SW480 (cell line): ENCODE results near the gene SLC6A6.
"Not testable (repeated sequence)": the region's sequence is repeated elsewhere in the genome, so short reads cannot be mapped to it uniquely, and the experiment has no call there.

ENCODE experiments used
- DNase-seq: peaks from one replicate; pipeline ENCODE4 v3.0.0-alpha.2; 2016; ENCODE audit warnings: low spot score

SLC6A6 gene

DNA sequence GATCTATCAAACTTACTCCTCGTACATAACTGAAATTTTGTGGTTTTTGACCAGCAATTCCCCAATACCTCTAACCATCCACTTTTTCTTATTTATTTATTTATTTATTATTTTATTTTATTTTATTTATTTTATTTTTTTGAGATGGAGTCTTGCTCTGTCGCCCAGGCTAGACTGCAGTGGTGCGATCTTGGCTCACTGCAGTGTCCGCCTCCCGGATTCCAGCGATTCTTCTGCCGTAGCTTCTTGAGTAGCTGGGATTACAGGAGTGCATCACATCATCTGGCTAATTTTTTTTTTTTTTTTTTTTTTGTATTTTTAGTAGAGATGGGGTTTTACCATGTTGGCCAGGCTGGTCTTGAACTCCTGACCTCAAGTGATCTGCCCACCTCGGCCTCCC lies 35.3 kb downstream of the SLC6A6 start:
- DNase-seq, result not testable (repeated sequence)

DNA sequence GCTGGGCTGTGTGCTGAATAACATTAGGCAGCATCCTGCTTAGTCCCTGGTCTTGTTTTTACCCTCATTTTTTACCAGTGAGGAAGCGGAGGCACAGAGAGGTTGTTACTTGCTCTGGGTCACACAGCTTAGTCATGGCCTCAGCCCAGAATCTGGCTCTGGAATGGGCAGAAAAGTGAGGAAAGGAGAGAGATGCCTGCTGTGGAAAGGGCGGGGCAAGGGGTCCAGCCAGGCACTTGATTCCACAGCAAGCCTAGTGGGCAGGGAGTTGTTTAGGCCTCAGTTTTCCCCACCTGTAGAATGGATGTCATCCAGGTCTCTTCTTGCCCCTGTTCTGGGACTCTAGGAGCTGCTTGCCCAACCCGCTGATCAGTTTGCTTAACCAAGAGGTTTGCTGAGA lies 35.9 kb downstream of the SLC6A6 start:
- DNase-seq, result no peak

DNA sequence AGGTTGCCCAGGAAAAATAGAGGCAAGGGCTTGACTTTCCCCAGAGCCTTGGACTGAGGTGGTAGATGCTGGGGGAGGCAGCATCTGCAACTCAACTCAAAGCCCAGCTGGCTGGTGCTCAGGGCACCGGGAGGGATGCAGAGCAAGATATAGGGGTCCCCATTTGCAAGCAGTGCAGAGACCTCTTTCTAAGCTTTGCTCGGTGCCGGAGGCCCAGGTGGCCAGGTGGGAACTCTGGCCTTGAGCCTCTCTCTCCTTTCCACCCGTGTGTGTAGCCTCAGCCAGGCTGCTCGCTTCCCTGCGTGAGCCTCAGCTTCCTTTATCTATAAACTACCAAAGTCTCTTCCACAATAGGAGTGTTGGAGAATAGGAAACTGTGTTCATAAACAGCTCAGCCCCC lies 36.5 kb downstream of the SLC6A6 start:
- DNase-seq, result no peak

DNA sequence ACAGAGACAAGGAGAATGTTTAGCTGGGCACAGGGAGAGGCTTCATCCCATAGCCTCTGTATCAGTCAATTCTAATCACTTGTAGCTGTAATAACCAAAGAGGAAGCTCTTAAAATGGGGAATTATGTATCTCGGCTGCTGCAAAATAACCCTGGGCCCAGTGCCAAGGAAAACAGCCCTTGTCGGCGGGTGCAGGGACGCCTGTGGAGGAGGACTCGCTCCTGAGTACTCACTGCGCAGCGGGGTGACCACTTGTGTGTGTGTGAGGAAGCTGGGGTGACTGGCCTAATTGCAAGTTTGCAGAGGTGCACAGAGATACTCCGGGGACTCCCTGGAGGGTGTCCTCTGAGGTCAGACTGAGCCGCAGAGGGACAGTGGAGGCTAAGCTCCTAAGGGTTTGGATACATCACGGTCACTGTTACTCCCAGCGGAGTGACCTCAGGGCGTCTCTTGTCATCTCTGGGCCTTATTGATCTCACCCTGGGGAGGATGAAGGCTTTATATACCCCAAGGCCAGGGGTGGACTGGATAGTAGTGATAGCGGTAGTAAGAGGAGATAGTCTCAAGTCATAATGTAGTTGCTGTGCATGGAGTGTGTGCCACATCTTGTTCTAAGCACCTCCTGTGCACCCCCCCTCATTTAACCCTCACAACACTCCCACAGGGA lies 37.2 kb downstream of the SLC6A6 start:
- no peak for DNase-seq

DNA sequence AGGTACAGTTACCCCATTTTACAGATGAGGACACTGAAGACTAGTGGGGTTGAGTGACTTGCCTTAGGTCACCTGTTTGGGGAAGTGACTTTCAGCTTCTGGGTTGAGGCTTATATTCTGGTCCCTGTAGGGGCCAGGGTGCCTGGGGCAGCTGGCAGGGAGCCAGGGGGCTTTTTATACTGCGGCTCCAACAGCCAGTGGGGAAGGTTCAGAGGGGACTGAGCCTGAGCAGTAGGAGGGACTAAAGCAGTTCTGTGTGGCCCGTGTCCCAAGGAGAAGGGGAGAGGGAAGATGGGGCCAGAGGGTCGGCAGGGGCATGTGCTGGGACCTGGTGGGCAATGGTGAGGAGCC lies 37.7 kb downstream of the SLC6A6 start:
- no peak for DNase-seq

DNA sequence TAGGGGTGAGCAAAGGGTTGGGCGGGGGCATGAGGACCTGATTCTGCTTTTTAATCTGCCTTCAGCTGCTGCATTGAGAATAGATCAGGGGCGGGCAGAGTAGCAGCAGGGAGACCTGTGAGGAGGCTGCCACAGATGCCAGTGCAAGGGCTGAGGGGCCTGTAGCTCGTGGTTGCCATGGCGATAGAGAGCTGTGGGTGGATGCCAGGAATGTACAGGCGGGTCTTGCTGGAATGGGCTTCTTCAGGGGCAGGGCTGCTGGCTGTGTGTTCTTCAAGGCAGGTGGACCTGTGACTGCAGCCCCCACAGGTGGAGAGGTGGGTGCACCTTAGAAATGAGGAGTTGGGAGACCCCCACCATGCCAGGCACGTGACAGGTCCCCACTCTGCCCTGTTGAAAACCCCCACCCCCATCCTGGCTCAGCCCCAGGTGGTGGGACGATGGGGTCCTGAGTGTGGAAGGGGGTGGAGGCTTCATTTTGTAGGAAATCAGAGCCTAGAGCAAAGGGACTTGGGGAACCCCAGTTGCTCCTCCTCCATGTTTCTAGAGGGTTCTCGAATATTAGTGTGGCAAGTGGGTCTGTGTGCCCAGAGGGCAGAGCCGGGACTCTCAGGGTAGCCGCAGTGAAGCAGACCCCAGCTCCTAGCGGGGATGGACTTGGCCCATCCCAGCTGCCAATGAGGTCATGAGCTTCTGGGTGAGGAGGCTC lies 38.3 kb downstream of the SLC6A6 start:
- peak; percentile 22 for DNase-seq

DNA sequence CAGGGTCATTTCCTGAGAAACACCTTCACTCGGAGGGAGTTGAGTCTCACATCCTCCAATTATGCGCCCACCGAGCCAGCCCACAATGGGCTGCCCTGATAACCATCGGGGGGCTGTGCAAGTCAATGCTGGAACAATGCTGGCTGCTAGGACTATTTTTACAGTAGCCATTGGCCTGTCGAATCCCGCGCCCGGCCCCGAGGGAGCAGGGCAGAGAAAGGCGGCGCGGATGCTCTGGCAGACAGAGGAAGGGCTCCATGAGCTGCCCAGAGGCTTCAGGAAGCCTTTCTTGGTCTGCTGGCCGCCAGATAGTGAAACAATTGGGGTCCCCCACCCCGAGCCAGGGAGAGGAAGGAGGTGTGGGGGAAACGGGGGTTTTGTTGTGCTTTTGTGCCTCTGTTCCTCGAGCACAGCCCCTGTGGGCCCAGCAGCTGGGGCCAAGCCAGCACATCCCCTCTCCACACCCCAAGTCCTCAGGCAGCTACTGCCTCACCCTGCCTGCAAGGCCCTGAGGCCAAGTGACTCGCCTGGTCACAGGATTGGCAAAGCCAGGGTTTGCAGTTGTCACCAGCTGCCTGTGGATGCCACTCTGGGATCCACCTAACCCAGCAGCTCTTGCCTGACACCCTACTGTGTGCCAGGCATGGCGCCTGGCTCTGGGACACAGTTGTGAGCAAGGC lies 39.0 kb downstream of the SLC6A6 start:
- no peak for DNase-seq

DNA sequence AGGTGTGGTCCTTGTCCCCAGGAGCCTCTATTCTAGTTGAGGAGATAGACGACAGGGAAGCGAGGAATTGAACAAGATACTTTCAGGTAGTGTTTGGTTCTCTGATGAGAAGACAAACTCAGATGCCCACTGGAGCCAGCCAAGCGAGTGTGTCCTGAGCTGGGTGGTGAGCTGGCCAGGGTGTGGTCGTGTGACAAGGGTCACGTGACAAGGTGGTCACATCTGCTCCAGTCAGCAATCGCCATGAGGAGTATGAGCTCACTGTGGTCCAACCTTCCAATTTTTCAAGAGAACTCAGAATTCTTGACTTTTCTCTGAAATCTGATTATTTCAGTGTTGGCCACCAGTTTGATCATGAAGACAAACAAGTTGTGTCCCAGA lies 39.5 kb downstream of the SLC6A6 start:
- no peak for DNase-seq

DNA sequence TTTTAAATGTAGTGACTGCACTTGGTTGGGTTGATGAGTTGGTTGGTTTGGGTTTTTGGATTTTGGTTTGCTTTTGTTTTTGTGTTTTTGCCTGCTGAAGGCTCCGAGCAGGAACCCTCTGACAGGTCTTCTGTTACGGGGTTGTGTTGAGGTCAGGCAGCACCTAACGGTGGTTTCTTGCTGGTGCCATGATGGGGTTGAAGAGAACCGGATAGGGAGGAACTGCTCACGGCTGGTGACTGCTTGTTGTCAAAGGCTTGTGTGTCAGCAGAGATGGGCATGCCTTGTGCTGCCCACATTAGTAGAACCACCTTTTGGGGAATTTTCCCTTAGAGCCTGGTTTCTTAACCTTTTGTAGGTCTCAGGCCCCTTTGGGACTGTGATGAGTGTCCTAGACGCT lies 42.0 kb downstream of the SLC6A6 start:
- no peak for DNase-seq

DNA sequence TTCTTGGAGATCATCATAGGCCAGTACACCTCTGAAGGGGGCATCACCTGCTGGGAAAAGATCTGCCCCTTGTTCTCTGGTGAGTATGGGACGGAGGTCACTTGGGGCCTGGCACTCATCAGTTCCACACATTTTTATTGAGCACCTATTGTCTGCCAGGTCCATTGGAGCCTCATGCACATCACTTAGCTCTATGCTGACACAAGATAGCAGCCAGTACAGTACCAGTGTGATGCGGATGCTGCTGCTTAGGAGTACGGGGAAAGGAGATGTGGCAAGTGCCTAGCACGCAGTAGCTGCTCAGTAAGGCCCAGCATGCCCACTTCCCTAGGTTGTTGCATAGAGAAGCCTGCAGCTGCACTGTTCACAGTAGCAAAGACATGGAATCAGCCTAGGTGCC lies 43.4 kb downstream of the SLC6A6 start:
- no peak for DNase-seq

DNA sequence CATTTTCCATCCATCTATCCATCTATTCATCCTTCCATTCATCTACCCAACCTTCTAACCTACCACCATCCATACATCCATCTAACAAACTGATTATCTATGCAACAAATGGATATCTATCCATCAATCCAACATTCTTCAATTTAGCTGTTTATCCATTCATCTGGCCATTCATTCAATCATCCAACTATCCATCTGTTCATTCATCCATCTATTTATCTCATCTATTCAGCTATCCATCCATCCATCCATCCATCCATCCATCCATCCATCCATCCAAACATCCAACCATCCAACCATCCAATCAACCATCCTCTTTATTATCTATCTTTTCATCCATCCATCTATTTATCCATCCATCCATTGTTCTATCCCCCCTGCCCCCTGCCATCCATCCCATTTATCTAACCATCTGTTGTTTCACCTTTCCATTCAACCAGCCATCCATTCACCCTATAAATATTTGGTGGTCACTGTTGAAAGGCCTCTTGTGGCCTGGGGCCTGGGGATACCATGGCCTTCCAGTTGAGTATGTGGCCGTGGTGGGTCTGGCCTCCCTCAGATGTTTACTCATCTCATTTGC lies 44.7 kb downstream of the SLC6A6 start:
- DNase-seq, result no peak

DNA sequence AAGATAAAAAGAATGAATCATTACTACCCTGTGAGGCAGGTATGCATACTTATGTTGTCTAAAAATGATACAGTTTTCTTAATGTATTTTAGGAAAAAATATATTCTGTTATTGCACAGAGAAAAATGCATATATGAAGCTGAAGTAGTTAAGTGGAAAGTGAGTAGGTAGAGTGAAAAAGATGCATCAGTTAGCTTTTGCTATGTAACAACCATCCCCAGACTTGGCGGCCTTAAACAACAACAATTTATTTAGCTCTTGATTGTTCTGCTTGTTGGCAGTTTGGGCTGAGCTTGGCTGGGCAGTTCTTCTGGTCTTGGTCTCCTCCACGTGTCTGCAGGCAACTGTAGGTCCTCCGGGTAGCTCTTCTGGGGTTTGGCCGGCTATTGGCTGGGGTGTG lies 45.7 kb downstream of the SLC6A6 start:
- DNase-seq, result no peak

DNA sequence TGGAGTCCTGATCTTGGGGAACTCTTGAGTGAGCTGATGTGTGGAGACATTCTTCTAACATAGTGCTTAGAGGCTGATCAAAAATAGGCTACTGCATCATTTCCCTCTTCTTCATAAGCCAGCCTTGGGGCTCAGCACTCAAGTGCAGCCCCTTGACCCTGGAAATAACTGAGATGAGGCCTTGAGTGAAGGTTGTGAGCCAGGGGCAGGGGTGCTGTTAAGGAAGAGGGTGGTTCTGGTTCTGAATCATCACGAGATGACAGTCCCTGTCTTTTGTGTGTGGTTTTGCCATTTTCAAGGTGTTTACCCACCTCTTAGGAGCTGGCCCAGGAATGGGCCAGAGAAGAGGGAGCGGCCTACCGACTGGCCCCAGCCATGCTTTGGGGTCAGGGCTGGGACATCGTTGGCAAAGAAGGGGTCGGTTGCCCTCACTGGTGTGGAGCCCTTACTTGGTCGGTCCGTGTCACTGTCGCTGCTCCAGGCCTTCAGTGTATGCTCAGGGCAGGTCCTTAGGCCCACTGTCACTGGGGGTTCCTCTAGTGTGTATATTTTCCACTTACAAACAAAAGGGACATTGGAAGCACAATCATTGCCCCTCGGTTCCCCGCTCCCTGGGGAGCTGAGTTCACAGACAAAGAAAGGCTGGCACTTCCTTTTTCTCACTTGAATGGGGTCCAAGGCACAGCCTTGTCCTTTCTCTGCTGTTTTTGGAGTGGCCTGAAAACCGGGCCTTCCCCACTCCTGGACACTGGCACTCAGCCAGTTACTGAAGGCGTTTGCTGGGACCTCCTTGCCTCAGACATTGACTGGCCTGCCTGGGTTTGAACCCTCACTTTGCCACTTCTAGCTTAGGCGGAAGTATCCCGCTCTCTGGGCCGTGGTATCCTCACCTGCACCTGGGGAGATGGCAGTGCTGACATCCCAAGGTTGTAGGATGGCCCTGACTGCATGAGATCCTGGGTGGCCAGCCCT lies 46.6 kb downstream of the SLC6A6 start:
- DNase-seq, result no peak

DNA sequence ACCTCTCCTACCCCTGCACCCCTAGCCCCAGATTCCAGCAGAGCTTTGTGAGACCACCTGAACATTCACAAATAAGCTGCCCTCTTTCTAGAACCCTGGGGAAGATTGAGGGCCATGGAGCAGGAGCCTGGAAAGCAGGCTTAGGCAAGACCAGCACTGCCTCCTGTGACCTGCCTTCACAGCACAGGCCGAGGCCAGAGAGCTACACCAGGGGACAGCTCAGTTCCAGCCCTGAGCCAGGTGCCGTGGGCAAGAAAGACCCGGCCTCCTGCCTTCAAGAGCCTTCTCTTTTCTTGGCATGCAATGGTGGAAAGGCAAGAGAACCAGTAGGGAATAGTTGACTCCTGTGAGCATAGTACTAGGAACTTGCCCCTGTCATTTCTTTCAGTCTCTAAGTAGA lies 48.1 kb downstream of the SLC6A6 start:
- no peak for DNase-seq

DNA sequence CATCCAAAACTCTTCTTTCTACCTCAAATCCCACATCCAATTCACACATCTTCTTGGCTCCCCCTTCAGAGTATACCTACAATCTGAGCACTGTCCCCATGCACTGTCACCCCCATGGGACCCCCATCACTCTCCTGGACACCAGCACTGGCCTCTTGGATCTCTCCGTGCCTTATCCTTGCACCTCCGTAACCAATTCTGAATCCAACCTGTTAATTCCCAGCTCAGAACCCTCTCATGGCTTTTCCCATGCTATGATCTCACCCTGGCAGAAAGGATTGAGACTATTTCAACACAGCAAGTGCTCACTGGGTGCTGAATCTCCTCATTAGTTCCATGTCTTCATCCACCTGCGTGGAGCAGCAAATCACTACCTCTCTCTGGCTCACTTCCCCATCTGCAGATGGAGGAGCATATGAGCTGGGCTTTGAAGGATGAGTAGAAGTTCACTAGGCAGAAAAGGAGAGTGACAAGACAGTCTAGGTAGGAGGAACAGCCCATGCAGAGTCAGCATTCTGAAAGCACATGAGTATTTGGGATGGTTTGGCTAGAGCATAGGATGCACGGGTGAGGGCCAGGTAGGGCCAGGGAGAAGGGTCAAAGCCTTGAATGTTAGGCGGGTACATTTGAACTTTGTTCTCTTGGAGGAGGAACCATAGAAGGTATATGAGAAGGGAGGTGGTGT lies 48.7 kb downstream of the SLC6A6 start:
- DNase-seq, result no peak

DNA sequence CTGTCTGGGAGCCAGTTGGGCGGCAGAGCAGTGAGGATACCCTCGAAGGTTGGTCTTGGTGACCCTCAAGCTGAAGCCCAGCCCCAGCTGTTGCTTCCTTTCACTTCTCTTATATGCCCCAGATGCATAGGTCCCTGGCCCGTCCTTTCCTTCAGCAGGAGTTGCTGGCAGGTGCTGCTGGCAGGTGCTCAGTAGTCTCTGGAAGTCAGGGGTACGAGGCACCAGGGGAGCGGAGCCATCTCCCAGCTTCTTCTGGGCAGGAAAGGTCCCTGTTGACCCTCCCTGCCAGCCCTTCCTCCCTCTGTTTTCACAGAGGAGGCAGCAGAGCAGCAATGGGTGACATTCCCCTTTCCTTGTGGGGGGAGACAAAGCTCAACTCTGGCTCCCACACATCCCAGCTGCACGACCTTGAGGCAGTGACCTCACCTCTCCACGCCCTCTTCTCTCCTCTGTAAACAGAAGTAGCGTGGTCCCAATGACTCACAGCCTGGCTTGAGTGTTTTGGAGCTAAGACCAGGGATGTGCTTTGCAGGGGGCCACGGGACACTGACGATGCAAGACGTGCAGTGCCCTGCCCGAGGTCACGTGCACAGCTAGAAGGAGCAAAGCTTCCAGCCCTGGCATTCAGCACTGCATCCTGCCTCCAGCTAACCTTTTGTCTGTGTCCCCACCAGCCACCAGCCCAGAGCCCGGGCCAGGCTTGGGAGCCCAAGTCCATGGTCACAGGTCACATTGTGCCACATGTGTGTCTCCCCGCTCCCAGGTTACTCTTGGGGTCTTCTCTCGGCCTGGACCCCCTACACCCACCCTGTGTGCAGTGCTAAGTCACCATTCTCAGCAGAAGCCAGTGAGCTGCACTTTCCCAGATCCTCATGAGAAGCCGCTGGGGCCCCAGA lies 49.7 kb downstream of the SLC6A6 start:
- no peak for DNase-seq

DNA sequence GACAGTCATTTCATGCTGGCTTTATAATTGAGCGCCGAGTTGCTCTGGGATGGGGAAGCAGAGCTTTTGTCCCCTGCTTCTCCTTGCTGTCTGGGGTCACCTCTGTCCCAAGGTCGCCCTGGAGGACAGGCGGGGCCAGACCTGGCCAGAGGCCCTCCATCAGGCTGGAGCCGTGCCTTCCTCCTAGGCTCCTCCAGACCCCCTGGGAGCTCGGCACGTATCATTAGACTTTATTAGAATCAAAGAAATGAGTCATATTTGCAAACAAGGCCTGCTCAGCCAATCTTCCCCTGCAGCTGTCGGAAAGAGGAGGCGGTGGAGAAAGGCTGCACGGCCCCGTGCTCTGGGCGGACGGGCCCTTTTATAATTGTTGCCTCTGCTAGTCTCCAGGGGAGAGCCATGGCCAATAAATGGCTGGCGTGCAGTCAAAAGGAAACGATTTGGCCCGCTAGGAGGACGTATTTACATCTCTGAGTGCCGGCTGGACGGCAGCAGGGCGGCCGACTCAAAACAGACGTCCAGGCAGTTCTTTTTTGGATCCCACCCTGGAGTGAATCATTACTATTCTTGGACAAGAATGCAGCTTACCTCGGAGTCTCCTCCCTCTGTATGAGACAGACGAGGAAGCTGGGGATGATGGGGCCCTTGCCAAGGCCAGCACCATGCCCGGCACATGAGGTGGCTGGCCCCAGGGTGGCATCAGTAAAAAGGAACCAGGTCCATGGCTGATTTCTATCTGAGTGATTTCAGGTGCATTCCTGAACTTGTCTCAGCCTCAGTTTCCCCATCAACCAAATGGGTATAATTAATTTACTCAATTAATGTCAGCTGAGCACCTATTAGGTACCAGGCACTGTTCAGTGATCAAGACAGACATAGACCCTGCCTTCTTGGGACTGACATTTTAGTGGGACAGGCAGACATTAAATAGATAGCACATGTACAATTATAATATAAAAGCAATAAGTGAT lies 50.6 kb downstream of the SLC6A6 start:
- no peak for DNase-seq

DNA sequence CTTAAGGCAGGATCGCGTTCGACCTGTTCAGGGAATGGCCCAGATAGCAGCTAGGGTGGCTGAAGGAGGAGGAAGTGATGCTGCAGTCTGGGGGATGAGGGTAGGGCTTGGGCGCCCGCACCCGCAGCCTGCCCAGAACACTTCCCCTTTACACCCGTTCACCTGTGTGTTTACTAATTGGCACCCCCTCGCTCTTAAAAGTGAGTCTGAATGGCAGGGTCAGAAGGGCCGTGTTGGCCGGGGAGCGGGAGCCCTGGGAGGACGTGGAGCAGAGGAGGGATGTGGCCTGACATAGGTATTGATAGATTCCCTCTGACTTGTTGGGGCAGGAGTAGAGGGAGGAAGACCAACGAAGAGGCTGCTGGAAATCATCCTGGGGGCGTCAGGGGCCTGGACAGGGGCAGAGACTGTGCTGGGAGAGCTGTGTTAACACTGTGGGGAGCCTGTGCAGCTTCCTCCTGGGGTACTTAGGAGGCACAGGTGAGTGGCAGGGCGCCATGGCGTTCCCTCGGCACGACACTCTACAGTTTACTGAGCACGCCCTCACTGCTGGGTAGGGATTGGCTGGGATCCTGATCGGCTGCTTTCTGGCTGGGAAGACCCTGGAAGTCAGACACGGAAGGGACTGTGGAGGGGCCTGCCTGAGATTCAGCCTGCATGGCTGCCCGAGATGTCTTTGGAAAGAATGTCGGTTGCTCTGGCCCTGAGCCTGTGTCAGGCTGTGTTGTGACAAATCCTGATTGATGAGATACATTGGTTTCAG lies 51.7 kb downstream of the SLC6A6 start:
- DNase-seq, result no peak
